Hepatocyte (in vitro differentiated cells): ENCODE results near the gene SDHB.

ENCODE experiments used
- CTCF ChIP-seq: fragments of 200-600 bp; sonication (generic); IDR thresholded peaks from 2 replicates; pipeline ENCODE4 v1.5.1; 2016; ENCODE audit warnings: antibody characterized with exemption, mild to moderate bottlenecking; ENCODE audit not compliant: poor library complexity
- EZH2 ChIP-seq: fragments of 200-600 bp; sonication (generic); IDR thresholded peaks from 2 replicates; pipeline ENCODE4 v1.6.1; 2016; ENCODE audit warnings: antibody characterized with exemption, mild to moderate bottlenecking, borderline replicate concordance
- EZH2phosphoT487 ChIP-seq: fragments of 200-600 bp; sonication (generic); IDR thresholded peaks from one replicate; pipeline ENCODE4 v1.6.1; 2018; ENCODE audit warnings: antibody characterized with exemption, mild to moderate bottlenecking, low read depth, moderate library complexity; ENCODE audit not compliant: unreplicated experiment, severe bottlenecking

GRCh38 chr1:17009706-17010105, 44.1 kb downstream of the SDHB start:
- TF ChIP-seq EZH2 = no peak
- TF ChIP-seq CTCF = no peak
- TF ChIP-seq EZH2phosphoT487 = no peak
